Neural cell (in vitro differentiated cells): ENCODE measurements around the gene STAT3. TPM values are rescaled to one million over a fixed set of nuclear protein-coding genes. Genes with fewer than 3 reads are reported as not detected.

Source experiments
- H2AFZ ChIP-seq: fragments of 200-600, 300-800 bp; sonication (generic), shearing (Covaris generic); 2 replicates; pipeline ENCODE4 v1.6.0; 2014; ENCODE audit warnings: low read depth, mild to moderate bottlenecking, antibody characterized with exemption, low read length, moderate library complexity
- H3F3A ChIP-seq: fragments of 200-600 bp; shearing (Covaris generic); 2 replicates; pipeline ENCODE4 v1.6.1; 2016; ENCODE audit warnings: mild to moderate bottlenecking, moderate library complexity, mixed read lengths, antibody characterized with exemption, low read length; ENCODE audit not compliant: insufficient read depth, poor library complexity, severe bottlenecking
- H3K27ac ChIP-seq: fragments of 200-600, 300-800 bp; sonication (generic), shearing (Covaris generic); 2 replicates; pipeline ENCODE4 v1.5.1; 2014; ENCODE audit warnings: mild to moderate bottlenecking, low read length, moderate library complexity
- H3K27me3 ChIP-seq: fragments of 300-800, 200-600 bp; sonication (generic), shearing (Covaris generic); 2 replicates; pipeline ENCODE4 v1.6.0; 2014; ENCODE audit warnings: mild to moderate bottlenecking, low read depth, low read length, moderate library complexity; ENCODE audit not compliant: insufficient read depth
- H3K36me3 ChIP-seq: fragments of 300-800, 200-600 bp; sonication (generic), shearing (Covaris generic); 2 replicates; pipeline ENCODE4 v1.5.1; 2014; ENCODE audit warnings: mild to moderate bottlenecking, antibody characterized with exemption, low read length, moderate library complexity; ENCODE audit not compliant: insufficient read depth
- H3K4me2 ChIP-seq: fragments of 300-800, 200-600 bp; sonication (generic), shearing (Covaris generic); 2 replicates; pipeline ENCODE4 v1.6.0; 2014; ENCODE audit warnings: mild to moderate bottlenecking, low read length
- H3K4me3 ChIP-seq: fragments of 300-800, 200-600 bp; sonication (generic), shearing (Covaris generic); 2 replicates; pipeline ENCODE4 v1.5.1; 2014; ENCODE audit warnings: mild to moderate bottlenecking, low read length, moderate library complexity
- H3K79me2 ChIP-seq: fragments of 200-600 bp; shearing (Covaris generic); replicated peaks from 2 replicates; pipeline ENCODE4 v1.6.0; 2014; ENCODE audit warnings: mild to moderate bottlenecking, low read length, moderate library complexity; ENCODE audit not compliant: insufficient read depth
- H3K9ac ChIP-seq: fragments of 300-800, 200-600 bp; sonication (generic), shearing (Covaris generic); 2 replicates; pipeline ENCODE4 v1.6.1; 2016; ENCODE audit warnings: mild to moderate bottlenecking, low read length, mixed read lengths
- H3K9me2 ChIP-seq: fragments of 200-600 bp; shearing (Covaris generic); 2 replicates; pipeline ENCODE4 v1.6.1; 2016; ENCODE audit warnings: mild to moderate bottlenecking, low read length, mixed read lengths; ENCODE audit not compliant: insufficient read depth
- H3K9me3 ChIP-seq: fragments of 200-600, 300-800 bp; sonication (generic), shearing (Covaris generic); 2 replicates; pipeline ENCODE4 v1.6.1; 2016; ENCODE audit warnings: mild to moderate bottlenecking, mixed run types, low read length, moderate library complexity, mixed read lengths
- H4K20me1 ChIP-seq: fragments of 200-600 bp; shearing (Covaris generic); 2 replicates; pipeline ENCODE4 v1.6.1; 2016; ENCODE audit warnings: mild to moderate bottlenecking, mixed run types; ENCODE audit not compliant: insufficient read depth
- EP300 ChIP-seq: fragments of 450-650 bp; conservative IDR thresholded peaks from 2 replicates; pipeline ENCODE4 v1.6.1; 2014; ENCODE audit warnings: antibody characterized with exemption, mild to moderate bottlenecking, moderate library complexity; ENCODE audit not compliant: poor library complexity, severe bottlenecking
- EZH2 ChIP-seq: fragments of 200-600, 300-800 bp; shearing (Covaris generic), sonication (generic); IDR thresholded peaks from 2 replicates; pipeline ENCODE4 v1.6.1; 2014; ENCODE audit warnings: antibody characterized with exemption, low read length, borderline replicate concordance, mild to moderate bottlenecking; ENCODE audit not compliant: insufficient read depth, poor library complexity, severe bottlenecking
- MXI1 ChIP-seq: fragments of 450-650 bp; conservative IDR thresholded peaks from 2 replicates; pipeline ENCODE4 v1.6.1; 2014; ENCODE audit warnings: antibody characterized with exemption, mild to moderate bottlenecking; ENCODE audit not compliant: poor library complexity, severe bottlenecking
- POLR2AphosphoS5 ChIP-seq: IDR thresholded peaks from 2 replicates; pipeline ENCODE4 v1.6.1; 2012
- RAD21 ChIP-seq: fragments of 450-650 bp; conservative IDR thresholded peaks from 2 replicates; pipeline ENCODE4 v1.6.1; 2014; ENCODE audit warnings: antibody characterized with exemption, mild to moderate bottlenecking, moderate library complexity
- SMC3 ChIP-seq: fragments of 450-650 bp; conservative IDR thresholded peaks from 2 replicates; pipeline ENCODE4 v1.6.1; 2014; ENCODE audit warnings: antibody characterized with exemption, mild to moderate bottlenecking, moderate library complexity; ENCODE audit not compliant: poor library complexity
- TAF1 ChIP-seq: IDR thresholded peaks from 2 replicates; pipeline ENCODE4 v1.6.1; 2012; ENCODE audit warnings: low read depth
- polyA plus RNA-seq: library from polyadenylated mRNA; depleted of rRNA; stranded (reverse); fragments of >200 nt; gene quantifications from 2 replicates; pipeline ENCODE4 v1.2.3, GENCODE V29; 2014
- TF ChIP-seq, protein P1 (sequence below): IDR thresholded peaks from 2 replicates; pipeline ENCODE4 v1.6.1; 2012; ENCODE audit warnings: borderline replicate concordance
- TF ChIP-seq, protein P2 (sequence below): fragments of 450-650 bp; IDR thresholded peaks from 2 replicates; pipeline ENCODE4 v1.5.1; 2014; ENCODE audit warnings: antibody characterized with exemption, mild to moderate bottlenecking, moderate library complexity; ENCODE audit not compliant: poor library complexity, severe bottlenecking

STAT3 gene
- polyA plus RNA-seq, 1 donor from 2014 or later, result 24.2 TPM

DNA sequence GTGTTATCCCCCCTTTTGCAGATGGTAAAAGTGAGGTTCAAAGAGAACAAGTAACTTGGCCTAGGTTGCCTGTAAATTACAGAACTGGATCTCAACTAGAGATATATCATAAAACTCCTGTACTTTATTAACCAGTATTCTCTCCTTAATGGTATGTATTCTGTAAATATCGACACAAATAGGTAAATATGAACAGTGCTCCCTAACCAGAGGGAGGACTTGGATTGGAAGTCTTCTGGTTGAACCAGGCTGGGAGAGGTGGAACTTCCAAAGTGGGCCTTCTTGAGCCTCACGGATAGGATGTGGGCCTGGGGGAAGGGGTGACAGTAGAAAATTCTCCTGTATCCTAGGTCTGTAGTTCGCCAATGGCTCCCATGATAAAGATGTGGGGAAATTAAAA lies 92.2 kb downstream of the STAT3 start:
- TF ChIP-seq TAF1 (no peak), SMC3 (no peak), EZH2 (no peak), RAD21 (no peak), EP300 (no peak), POLR2AphosphoS5 (no peak), MXI1 (no peak)
- TF ChIP-seq, protein P1, sequence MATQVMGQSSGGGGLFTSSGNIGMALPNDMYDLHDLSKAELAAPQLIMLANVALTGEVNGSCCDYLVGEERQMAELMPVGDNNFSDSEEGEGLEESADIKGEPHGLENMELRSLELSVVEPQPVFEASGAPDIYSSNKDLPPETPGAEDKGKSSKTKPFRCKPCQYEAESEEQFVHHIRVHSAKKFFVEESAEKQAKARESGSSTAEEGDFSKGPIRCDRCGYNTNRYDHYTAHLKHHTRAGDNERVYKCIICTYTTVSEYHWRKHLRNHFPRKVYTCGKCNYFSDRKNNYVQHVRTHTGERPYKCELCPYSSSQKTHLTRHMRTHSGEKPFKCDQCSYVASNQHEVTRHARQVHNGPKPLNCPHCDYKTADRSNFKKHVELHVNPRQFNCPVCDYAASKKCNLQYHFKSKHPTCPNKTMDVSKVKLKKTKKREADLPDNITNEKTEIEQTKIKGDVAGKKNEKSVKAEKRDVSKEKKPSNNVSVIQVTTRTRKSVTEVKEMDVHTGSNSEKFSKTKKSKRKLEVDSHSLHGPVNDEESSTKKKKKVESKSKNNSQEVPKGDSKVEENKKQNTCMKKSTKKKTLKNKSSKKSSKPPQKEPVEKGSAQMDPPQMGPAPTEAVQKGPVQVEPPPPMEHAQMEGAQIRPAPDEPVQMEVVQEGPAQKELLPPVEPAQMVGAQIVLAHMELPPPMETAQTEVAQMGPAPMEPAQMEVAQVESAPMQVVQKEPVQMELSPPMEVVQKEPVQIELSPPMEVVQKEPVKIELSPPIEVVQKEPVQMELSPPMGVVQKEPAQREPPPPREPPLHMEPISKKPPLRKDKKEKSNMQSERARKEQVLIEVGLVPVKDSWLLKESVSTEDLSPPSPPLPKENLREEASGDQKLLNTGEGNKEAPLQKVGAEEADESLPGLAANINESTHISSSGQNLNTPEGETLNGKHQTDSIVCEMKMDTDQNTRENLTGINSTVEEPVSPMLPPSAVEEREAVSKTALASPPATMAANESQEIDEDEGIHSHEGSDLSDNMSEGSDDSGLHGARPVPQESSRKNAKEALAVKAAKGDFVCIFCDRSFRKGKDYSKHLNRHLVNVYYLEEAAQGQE, result no peak
- TF ChIP-seq, protein P2, sequence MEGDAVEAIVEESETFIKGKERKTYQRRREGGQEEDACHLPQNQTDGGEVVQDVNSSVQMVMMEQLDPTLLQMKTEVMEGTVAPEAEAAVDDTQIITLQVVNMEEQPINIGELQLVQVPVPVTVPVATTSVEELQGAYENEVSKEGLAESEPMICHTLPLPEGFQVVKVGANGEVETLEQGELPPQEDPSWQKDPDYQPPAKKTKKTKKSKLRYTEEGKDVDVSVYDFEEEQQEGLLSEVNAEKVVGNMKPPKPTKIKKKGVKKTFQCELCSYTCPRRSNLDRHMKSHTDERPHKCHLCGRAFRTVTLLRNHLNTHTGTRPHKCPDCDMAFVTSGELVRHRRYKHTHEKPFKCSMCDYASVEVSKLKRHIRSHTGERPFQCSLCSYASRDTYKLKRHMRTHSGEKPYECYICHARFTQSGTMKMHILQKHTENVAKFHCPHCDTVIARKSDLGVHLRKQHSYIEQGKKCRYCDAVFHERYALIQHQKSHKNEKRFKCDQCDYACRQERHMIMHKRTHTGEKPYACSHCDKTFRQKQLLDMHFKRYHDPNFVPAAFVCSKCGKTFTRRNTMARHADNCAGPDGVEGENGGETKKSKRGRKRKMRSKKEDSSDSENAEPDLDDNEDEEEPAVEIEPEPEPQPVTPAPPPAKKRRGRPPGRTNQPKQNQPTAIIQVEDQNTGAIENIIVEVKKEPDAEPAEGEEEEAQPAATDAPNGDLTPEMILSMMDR, result no peak
- H3K36me3 ChIP-seq, result no peaks in the 10 kb centered on the region
- no peaks in the 10 kb centered on the region for H3K79me2 ChIP-seq
- no peaks in the 10 kb centered on the region for H3F3A ChIP-seq
- H3K27me3 ChIP-seq, result no peaks in the 10 kb centered on the region
- H3K9me2 ChIP-seq, result no peaks in the 10 kb centered on the region
- H3K9ac ChIP-seq, result no peak overlapping the region
- no peak overlapping the region for H3K4me3 ChIP-seq
- H3K27ac ChIP-seq, result no peak overlapping the region
- no peak overlapping the region for H3K4me2 ChIP-seq
- H2AFZ ChIP-seq, result no peak overlapping the region
- H3K9me3 ChIP-seq, result no peaks in the 10 kb centered on the region
- H4K20me1 ChIP-seq, result no peaks in the 10 kb centered on the region

DNA sequence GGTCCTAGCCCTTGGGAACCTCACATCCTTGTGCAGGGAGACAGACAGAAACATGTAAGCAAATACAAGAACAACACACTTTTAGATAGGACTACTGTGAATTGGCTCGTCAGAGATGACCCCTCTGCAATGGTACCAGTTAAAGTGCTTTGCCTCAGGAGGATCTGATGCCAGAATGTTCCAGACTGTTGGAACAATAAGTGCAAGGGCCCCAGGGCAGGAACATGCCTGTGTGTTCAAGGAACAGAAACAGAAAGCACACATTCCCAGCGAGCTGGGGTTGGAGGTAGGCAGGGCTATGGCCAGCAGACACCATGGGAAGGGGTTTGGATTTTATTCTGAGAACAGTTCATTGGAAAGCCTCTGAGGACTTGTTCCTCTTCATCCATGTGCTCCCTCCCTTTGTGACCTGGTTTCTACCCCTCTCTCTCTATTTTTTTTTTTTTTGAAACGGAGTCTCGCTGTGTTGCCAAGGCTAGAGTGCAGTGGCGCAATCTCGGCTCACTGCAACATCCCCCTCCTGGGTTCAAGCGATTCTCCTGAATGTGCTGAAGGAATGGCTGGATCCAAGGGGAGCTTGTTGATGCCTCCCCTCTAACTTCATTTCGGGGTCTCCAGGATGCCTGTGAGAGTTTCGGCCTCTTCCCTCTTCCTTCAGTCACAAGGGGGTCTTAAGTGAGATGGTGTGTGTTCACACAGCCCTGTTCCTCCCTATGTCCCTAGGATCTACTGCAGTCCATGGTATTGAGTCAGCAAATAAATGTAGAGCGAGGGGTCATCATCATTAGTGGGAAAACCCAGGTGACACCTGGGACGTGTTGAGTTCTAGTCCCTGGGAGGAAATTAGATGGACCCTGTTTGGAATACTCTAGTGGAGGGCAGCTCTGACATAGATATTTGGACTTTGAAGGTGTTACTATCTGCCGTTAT lies 93.5 kb downstream of the STAT3 start:
- TF ChIP-seq, protein P2, result no peak
- TF ChIP-seq SMC3, result no peak
- no peak for TF ChIP-seq MXI1
- no peak for TF ChIP-seq POLR2AphosphoS5
- TF ChIP-seq, protein P1, result no peak
- TF ChIP-seq RAD21, result no peak
- no peak for TF ChIP-seq EP300
- TF ChIP-seq EZH2, result no peak
- TF ChIP-seq TAF1, result no peak
- H3K79me2 ChIP-seq, result no peaks in the 10 kb centered on the region
- H3K9me2 ChIP-seq, result no peaks in the 10 kb centered on the region
- H3F3A ChIP-seq, result no peaks in the 10 kb centered on the region
- H3K4me3 ChIP-seq, result no peak overlapping the region
- no peak overlapping the region for H2AFZ ChIP-seq
- H3K27ac ChIP-seq, result no peak overlapping the region
- no peak overlapping the region for H3K4me2 ChIP-seq
- peaks cover 8% of the 10 kb centered on the region for H3K27me3 ChIP-seq
- no peaks in the 10 kb centered on the region for H3K36me3 ChIP-seq
- H4K20me1 ChIP-seq, result no peaks in the 10 kb centered on the region
- H3K9me3 ChIP-seq, result no peaks in the 10 kb centered on the region
- H3K9ac ChIP-seq, result no peak overlapping the region
